Measurements from ENCODE around the gene TCF4.

TCF4 gene

DNA sequence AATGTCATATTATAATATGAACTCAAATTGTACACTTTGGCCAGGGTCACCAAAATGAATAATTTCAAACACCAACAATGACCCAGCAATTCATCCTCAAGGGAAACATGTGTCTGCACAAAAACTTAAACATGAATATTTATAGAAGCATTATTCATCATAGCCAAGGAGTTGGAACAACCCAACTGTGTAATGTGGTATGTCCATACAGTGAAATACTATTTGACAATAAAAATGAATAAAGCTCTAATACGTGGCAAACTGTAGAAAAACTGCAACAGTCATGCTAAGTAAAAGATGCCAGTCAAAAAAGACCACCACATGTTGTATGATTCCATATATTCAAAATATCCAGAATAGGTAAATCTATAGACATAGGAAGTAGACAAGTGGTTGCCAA, 334.2 kb downstream of the TCF4 start:
- no peak overlapping the region for H3K9ac ChIP-seq (ENCODE audit: low read depth, low read length)
- no peak overlapping the region for H3K4me3 ChIP-seq (ENCODE audit: low read length)
- H3K36me3 ChIP-seq (ENCODE audit: insufficient read depth, low read length): peaks cover 20% of the 10 kb centered on the region
- no peaks in the 10 kb centered on the region for H3K9me3 ChIP-seq (replicated peaks; ENCODE audit: low read length)
- H3K27me3 ChIP-seq (ENCODE audit: control insufficient read depth, insufficient read depth, low read length): no peaks in the 10 kb centered on the region
- no peak overlapping the region for H3K4me2 ChIP-seq (ENCODE audit: low read length)
- peaks cover 34% of the 10 kb centered on the region for H3K4me1 ChIP-seq (ENCODE audit: control insufficient read depth, insufficient read depth, low read length)

DNA sequence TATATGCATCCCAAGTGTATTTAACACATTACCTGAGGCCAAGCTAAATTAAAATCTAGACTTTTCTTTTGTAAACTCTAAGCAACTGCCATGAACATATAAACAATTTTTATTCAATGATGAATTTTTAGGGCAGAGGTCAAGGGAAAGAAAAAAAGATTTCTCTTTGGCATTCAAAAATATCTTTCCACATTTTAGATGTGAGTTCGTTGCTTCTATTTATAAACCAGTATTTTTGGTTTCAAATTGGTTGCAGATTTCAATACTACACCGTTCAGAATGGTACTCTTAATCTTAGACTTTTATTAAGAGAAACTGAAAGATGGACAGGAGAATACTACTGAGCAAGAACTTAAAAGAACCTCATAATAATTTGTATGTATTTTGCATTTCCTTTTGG, 335.1 kb downstream of the TCF4 start:
- Histone ChIP-seq H3K4me3 (ENCODE audit: low read length) (no peak overlapping the region), H3K27me3 (ENCODE audit: control insufficient read depth, insufficient read depth, low read length) (no peaks in the 10 kb centered on the region), H3K9me3 (replicated peaks; ENCODE audit: low read length) (no peaks in the 10 kb centered on the region), H3K4me2 (ENCODE audit: low read length) (no peak overlapping the region), H3K9ac (ENCODE audit: low read depth, low read length) (no peak overlapping the region), H3K36me3 (ENCODE audit: insufficient read depth, low read length) (peaks cover 20% of the 10 kb centered on the region), H3K4me1 (ENCODE audit: control insufficient read depth, insufficient read depth, low read length) (peaks cover 34% of the 10 kb centered on the region)

DNA sequence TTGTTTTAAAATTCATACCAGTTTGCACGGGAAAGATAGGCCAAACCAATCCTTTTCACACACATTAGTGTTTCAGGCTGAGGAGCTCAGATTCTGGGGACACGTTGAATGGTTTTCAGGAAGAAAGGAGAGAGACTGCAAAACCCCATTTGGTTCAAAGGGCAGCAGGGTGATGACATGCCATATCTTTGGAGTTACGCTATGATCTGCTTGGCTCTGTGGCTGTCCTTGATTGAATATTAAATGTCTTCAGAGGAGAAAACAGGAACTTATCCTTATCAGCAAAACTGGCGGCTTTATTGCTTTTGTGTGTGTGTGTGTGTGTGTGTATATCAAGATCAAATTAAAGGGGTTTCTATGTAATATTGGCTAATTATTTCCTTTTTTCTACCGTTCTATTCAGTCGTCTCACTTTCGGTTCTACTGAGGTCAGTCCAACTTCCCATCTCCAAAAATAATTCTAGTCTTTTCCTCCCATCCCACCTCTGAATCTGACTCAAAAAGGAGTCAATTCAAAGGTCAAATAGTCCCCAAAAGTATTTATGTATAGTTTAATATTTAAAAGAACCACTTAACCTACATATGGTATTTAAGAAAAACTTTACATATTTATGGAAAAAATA, 335.8 kb downstream of the TCF4 start:
- H3K9ac ChIP-seq (ENCODE audit: low read depth, low read length): peak overlapping the region; percentile 6
- H3K27me3 ChIP-seq (ENCODE audit: control insufficient read depth, insufficient read depth, low read length): no peaks in the 10 kb centered on the region
- H3K36me3 ChIP-seq (ENCODE audit: insufficient read depth, low read length): peaks cover 20% of the 10 kb centered on the region
- no peak overlapping the region for H3K4me3 ChIP-seq (ENCODE audit: low read length)
- peak overlapping the region; percentile 51 for H3K4me2 ChIP-seq (ENCODE audit: low read length)
- H3K9me3 ChIP-seq (replicated peaks; ENCODE audit: low read length): no peaks in the 10 kb centered on the region
- H3K4me1 ChIP-seq (ENCODE audit: control insufficient read depth, insufficient read depth, low read length): peaks cover 36% of the 10 kb centered on the region

DNA sequence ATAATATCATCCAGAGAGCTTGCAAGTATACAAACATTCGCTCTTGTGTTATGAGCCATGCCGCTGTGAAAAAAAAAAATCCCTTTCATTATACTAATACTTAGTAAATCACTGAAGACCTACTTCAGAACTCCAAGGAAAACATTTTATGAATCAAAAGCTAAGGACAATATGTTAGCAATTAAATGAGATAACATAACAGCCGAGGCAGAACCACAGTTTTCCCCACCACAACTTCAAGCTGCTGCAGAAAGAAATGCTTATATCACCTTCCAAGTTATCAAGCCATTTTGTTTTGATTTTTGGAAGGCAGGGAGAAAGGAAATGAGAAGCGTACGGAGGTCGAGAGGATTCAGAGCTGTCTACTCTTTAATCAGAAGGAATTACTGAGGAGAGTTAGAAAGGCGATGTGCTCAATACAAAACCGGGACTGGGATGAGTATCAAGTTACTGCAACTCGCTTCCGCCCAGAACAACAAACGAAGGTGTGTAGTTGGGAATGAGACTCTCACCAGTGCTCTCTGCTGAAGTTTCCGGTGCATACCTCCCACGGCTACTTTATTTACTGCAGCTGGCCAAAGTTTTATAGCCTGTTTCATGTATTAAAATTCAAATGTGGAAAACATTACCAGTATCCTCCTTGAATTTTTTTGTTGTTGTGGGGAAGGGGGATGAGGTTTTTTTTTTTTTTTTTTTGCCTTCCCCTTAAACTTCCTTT, 336.6 kb downstream of the TCF4 start:
- peaks cover 15% of the 10 kb centered on the region for H3K36me3 ChIP-seq (ENCODE audit: insufficient read depth, low read length)
- H3K27me3 ChIP-seq (ENCODE audit: control insufficient read depth, insufficient read depth, low read length): no peaks in the 10 kb centered on the region
- no peak overlapping the region for H3K9ac ChIP-seq (ENCODE audit: low read depth, low read length)
- H3K4me1 ChIP-seq (ENCODE audit: control insufficient read depth, insufficient read depth, low read length): peaks cover 41% of the 10 kb centered on the region
- no peak overlapping the region for H3K4me3 ChIP-seq (ENCODE audit: low read length)
- H3K9me3 ChIP-seq (replicated peaks; ENCODE audit: low read length): no peaks in the 10 kb centered on the region
- peak overlapping the region; percentile 51 for H3K4me2 ChIP-seq (ENCODE audit: low read length)

DNA sequence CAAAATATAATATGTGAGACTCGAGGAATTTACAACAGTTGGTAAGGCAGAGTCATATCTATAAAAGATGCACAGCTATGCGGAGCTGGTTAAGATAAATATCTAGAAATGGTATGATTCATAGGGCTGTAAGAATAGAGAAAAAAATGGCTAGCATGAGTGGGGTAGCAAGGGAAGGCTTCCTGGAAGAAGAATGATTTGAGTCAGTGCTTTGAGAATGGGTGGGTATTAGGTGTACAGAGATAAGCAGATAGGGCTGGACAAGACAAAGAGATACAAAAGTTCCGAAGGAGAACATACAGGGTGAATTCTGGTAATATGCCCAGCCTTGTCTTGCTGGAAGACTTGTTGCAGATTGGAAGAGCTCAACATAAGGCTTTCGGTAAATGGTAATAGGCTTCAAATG, 337.2 kb downstream of the TCF4 start:
- Histone ChIP-seq H3K27me3 (ENCODE audit: control insufficient read depth, insufficient read depth, low read length) (no peaks in the 10 kb centered on the region), H3K9ac (ENCODE audit: low read depth, low read length) (no peak overlapping the region), H3K9me3 (replicated peaks; ENCODE audit: low read length) (no peaks in the 10 kb centered on the region), H3K4me1 (ENCODE audit: control insufficient read depth, insufficient read depth, low read length) (peaks cover 41% of the 10 kb centered on the region), H3K4me3 (ENCODE audit: low read length) (no peak overlapping the region), H3K36me3 (ENCODE audit: insufficient read depth, low read length) (peaks cover 10% of the 10 kb centered on the region), H3K4me2 (ENCODE audit: low read length) (peak overlapping the region; percentile 51)

DNA sequence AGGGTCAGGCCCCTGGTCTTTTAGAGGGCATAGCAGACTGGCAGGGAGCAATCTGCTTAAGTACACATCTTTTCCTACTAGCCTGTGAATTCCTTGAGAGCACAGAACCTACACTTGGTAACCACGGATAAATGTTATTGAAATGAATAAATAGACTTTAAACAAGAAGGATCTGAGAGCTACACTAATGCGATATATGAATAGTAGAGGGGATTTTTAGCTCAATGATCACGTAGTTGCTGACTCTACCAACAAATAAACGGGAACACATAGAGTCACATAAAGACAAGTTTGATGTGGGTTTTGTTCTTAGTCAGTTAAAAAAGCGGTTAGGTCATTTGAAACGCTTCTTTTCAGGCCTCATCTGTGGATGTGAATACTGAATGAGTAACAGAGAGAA, 338.4 kb downstream of the TCF4 start:
- Histone ChIP-seq H3K9me3 (replicated peaks; ENCODE audit: low read length) (no peaks in the 10 kb centered on the region), H3K9ac (ENCODE audit: low read depth, low read length) (no peak overlapping the region), H3K4me3 (ENCODE audit: low read length) (no peak overlapping the region), H3K4me1 (ENCODE audit: control insufficient read depth, insufficient read depth, low read length) (peaks cover 52% of the 10 kb centered on the region), H3K36me3 (ENCODE audit: insufficient read depth, low read length) (peaks cover 8% of the 10 kb centered on the region), H3K4me2 (ENCODE audit: low read length) (no peak overlapping the region), H3K27me3 (ENCODE audit: control insufficient read depth, insufficient read depth, low read length) (no peaks in the 10 kb centered on the region)

DNA sequence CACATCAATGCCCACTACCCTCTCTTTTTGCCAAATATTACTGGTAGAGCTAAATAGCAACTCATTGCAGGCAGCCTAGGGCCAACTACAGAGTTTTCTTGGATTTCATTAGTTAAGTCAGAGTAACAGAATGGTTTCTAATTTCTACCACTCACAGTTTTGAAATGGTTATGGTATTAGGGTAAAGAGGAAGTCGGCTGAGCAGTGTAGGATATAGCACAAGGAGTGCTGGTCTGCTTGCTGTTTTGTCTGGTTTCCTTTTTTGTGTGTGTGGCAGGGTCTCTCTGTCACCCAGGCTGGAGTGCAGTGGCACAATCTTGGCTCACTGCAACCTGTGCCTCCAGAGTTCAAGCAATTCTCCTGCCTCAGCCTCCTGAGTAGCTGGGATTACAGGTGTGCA, 339.5 kb downstream of the TCF4 start:
- peaks cover 62% of the 10 kb centered on the region for H3K4me1 ChIP-seq (ENCODE audit: control insufficient read depth, insufficient read depth, low read length)
- no peaks in the 10 kb centered on the region for H3K9me3 ChIP-seq (replicated peaks; ENCODE audit: low read length)
- no peak overlapping the region for H3K9ac ChIP-seq (ENCODE audit: low read depth, low read length)
- H3K27me3 ChIP-seq (ENCODE audit: control insufficient read depth, insufficient read depth, low read length): no peaks in the 10 kb centered on the region
- no peak overlapping the region for H3K4me2 ChIP-seq (ENCODE audit: low read length)
- no peak overlapping the region for H3K4me3 ChIP-seq (ENCODE audit: low read length)
- H3K36me3 ChIP-seq (ENCODE audit: insufficient read depth, low read length): no peaks in the 10 kb centered on the region

DNA sequence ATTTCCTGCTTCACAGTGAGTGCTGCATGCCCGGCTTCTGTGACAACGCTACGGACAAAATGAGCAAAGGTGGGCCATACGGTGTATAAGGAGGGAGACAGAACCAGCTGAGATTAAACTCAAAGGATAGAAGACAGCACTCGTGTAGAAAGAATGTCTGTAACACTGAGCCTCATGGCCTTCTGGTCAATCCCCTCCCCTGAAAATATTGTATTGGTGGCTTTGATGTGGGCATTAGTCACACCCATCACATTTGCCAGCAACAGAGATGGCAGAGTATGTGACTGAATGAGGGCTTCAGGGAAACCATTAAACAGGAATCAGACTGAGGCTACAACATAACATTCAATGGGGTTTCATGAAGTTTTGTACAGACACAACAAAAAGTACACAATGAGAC, 341.0 kb downstream of the TCF4 start:
- Histone ChIP-seq H3K4me3 (ENCODE audit: low read length) (no peak overlapping the region), H3K4me2 (ENCODE audit: low read length) (no peak overlapping the region), H3K4me1 (ENCODE audit: control insufficient read depth, insufficient read depth, low read length) (peaks cover 55% of the 10 kb centered on the region), H3K27me3 (ENCODE audit: control insufficient read depth, insufficient read depth, low read length) (no peaks in the 10 kb centered on the region), H3K9me3 (replicated peaks; ENCODE audit: low read length) (no peaks in the 10 kb centered on the region), H3K9ac (ENCODE audit: low read depth, low read length) (no peak overlapping the region), H3K36me3 (ENCODE audit: insufficient read depth, low read length) (no peaks in the 10 kb centered on the region)

DNA sequence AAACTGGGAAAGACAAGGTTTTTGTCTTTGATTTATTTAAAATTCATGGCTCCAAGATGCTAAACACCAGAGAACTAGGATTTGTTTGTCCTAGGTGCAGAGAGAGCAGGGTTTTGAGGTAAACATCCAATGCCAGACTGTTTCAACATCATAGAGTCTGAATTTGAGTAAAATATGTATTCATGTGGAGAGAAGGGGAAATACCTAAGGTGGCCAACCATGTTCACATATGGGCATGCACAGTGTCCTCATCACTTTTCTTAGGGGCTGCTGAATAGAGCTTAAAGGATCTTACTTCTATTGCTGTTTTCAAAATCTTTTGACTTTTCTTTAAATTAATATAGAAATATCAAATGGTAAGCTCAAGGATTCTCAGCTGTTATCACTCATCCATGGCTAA, 341.7 kb downstream of the TCF4 start:
- H3K4me1 ChIP-seq (ENCODE audit: control insufficient read depth, insufficient read depth, low read length): peaks cover 48% of the 10 kb centered on the region

DNA sequence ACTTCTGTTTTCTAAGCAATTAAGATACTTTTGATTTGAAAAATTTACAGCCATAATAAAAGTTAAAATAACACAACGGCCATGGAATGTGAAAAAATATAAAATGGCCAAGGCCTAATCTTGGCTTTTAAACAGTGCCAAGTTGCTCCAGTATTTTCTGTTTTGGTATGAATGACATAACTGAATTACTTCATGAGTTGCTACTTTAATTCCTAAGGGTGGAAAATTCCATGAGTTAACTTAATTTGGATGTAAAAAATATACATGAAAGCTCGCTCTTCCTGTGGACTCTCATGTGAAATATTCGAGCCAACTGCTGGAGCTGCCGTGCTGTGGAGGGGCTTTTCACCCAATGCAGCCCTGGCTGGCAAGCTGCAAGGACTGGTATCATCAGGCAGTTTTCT, 342.8 kb downstream of the TCF4 start:
- Histone ChIP-seq H3K36me3 (ENCODE audit: insufficient read depth, low read length) (no peaks in the 10 kb centered on the region), H3K4me1 (ENCODE audit: control insufficient read depth, insufficient read depth, low read length) (peaks cover 37% of the 10 kb centered on the region), H3K9ac (ENCODE audit: low read depth, low read length) (no peak overlapping the region), H3K4me3 (ENCODE audit: low read length) (no peak overlapping the region), H3K9me3 (replicated peaks; ENCODE audit: low read length) (no peaks in the 10 kb centered on the region), H3K4me2 (ENCODE audit: low read length) (peak overlapping the region; percentile 43), H3K27me3 (ENCODE audit: control insufficient read depth, insufficient read depth, low read length) (no peaks in the 10 kb centered on the region)

More for the DNA sequence above, 341.7 kb downstream of the TCF4 start:
- no peak overlapping the region for H3K4me3 ChIP-seq (ENCODE audit: low read length)
- H3K9ac ChIP-seq (ENCODE audit: low read depth, low read length): no peak overlapping the region
- no peak overlapping the region for H3K4me2 ChIP-seq (ENCODE audit: low read length)
- no peaks in the 10 kb centered on the region for H3K9me3 ChIP-seq (replicated peaks; ENCODE audit: low read length)
- no peaks in the 10 kb centered on the region for H3K27me3 ChIP-seq (ENCODE audit: control insufficient read depth, insufficient read depth, low read length)
- no peaks in the 10 kb centered on the region for H3K36me3 ChIP-seq (ENCODE audit: insufficient read depth, low read length)

DNA sequence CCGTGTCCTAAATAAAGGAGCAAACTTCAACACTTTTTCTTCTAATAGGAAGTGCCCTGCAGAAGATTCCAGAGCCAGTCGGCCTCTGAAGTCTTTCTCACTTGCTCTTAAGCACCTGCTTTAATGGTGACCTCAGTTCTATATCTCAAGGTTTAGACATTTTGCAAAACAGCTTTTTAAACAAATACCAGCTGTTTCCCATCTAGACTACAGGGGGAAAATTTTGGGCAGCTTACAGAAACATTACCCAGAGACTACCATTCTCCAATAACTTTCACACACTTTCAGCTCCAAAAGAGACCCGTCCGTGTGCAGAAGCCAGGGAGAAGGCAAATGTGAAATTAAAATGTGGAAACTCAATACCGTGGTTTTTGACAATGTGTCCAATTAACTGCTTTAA, 343.4 kb downstream of the TCF4 start:
- Histone ChIP-seq H3K4me1 (ENCODE audit: control insufficient read depth, insufficient read depth, low read length) (peaks cover 35% of the 10 kb centered on the region), H3K9me3 (replicated peaks; ENCODE audit: low read length) (no peaks in the 10 kb centered on the region), H3K4me2 (ENCODE audit: low read length) (peak overlapping the region; percentile 71), H3K9ac (ENCODE audit: low read depth, low read length) (no peak overlapping the region), H3K27me3 (ENCODE audit: control insufficient read depth, insufficient read depth, low read length) (no peaks in the 10 kb centered on the region), H3K4me3 (ENCODE audit: low read length) (no peak overlapping the region), H3K36me3 (ENCODE audit: insufficient read depth, low read length) (no peaks in the 10 kb centered on the region)

DNA sequence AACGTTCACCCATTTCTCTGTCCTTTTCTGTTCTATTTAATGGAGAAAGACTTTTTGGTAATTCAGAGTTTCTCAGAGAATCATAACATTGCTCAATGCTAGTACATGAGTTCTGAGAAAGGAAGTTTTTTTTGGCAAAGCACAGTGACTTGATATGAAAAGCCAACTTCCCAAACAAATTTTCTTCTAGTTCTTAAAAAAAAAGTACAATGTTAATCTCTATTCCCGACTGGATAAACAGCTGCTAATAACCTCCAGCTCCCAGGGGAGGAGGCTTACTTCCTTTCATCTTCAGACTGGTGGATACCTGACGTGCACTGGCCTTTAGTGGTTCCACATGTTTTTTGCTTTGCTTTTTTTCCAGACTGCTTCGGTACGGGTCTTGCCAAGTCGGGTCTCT, 344.1 kb downstream of the TCF4 start:
- peak overlapping the region; percentile 11 for H3K4me3 ChIP-seq (ENCODE audit: low read length)
- no peaks in the 10 kb centered on the region for H3K36me3 ChIP-seq (ENCODE audit: insufficient read depth, low read length)
- peak overlapping the region; percentile 71 for H3K4me2 ChIP-seq (ENCODE audit: low read length)
- H3K9ac ChIP-seq (ENCODE audit: low read depth, low read length): no peak overlapping the region
- no peaks in the 10 kb centered on the region for H3K9me3 ChIP-seq (replicated peaks; ENCODE audit: low read length)
- H3K27me3 ChIP-seq (ENCODE audit: control insufficient read depth, insufficient read depth, low read length): no peaks in the 10 kb centered on the region
- H3K4me1 ChIP-seq (ENCODE audit: control insufficient read depth, insufficient read depth, low read length): peaks cover 35% of the 10 kb centered on the region

Measured in skeletal muscle satellite cell (primary cell).